ENCODE data around the gene BORCS5.

DNA sequence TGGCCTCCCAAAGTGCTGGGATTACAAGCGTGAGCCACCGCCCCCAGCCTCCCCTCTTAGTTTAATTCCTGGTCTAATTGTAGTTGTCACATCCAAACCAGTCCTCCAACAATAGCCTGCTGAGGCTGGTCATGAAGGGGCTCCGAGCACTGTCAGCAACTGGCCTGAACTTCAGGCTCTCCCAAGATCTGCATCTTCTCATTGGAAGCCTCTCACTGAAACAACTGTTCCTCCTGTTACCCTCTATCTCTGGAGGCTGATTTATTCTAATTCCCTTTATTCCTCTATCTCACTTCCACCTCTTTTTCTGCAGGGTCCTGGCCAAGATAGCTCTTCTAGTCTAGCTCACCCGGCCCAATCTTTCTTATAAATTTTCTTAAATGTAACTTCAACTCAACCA is 116.3 kb downstream of the BORCS5 start:
- TF ChIP-seq, protein P1, sequence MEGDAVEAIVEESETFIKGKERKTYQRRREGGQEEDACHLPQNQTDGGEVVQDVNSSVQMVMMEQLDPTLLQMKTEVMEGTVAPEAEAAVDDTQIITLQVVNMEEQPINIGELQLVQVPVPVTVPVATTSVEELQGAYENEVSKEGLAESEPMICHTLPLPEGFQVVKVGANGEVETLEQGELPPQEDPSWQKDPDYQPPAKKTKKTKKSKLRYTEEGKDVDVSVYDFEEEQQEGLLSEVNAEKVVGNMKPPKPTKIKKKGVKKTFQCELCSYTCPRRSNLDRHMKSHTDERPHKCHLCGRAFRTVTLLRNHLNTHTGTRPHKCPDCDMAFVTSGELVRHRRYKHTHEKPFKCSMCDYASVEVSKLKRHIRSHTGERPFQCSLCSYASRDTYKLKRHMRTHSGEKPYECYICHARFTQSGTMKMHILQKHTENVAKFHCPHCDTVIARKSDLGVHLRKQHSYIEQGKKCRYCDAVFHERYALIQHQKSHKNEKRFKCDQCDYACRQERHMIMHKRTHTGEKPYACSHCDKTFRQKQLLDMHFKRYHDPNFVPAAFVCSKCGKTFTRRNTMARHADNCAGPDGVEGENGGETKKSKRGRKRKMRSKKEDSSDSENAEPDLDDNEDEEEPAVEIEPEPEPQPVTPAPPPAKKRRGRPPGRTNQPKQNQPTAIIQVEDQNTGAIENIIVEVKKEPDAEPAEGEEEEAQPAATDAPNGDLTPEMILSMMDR (IDR thresholded peaks at IDR 0.05) = no peak
- no peak for TF ChIP-seq POLR2A (IDR thresholded peaks at IDR 0.05)

Measured in uterus (tissue), 2 donors.